RWPE1 (cell line): ENCODE results near the gene AUTS2.

Source experiments
- CTCF ChIA-PET: fragments of 350-600 bp; sonication (Branson Sonifier 250); formaldehyde crosslinking; extraction: SDS; loops from one replicate; lab custom pipeline; 2021; lab: Yijun Ruan, JAX
- POLR2A ChIA-PET: fragments of 400-600 bp; formaldehyde crosslinking; extraction: SDS; loops from one replicate; lab custom pipeline; 2020; ENCODE audit warnings: antibody characterized with exemption; ENCODE audit not compliant: low non-redundant PET; lab: Yijun Ruan, JAX
- DNase-seq: peaks from one replicate; pipeline ENCODE4 v3.0.0; 2012; ENCODE audit warnings: low spot score
- H3K27ac ChIP-seq: fragments of 450-650 bp; 2 replicates; pipeline ENCODE4 v1.5.1; 2017
- CTCF ChIP-seq: fragments of 450-650 bp; conservative IDR thresholded peaks from 2 replicates; pipeline ENCODE4 v1.5.1; 2017; ENCODE audit warnings: low read depth, mild to moderate bottlenecking

Gene AUTS2

GRCh38 chr7:70215491-70215890 is 617.2 kb downstream of the AUTS2 start:
- TF ChIP-seq CTCF: no peak
- DNase-seq: peak; percentile 21
- ChIA-PET CTCF (no interaction called here), POLR2A (interaction anchor here (0.6 kb wide), 1 partner anchor 303 kb away, joined by 3 read pairs; no protein-coding TSS in a partner anchor)
- H3K27ac ChIP-seq: no peak overlapping the region

- TF ChIP-seq CTCF: no peak
These were observed 619.3 kb downstream of the AUTS2 start for GRCh38 chr7:70217571-70217970.

GRCh38 chr7:70218006-70218405 is 619.7 kb downstream of the AUTS2 start:
- DNase-seq: no peak
- CTCF ChIA-PET: no interaction called here
- no peak overlapping the region for H3K27ac ChIP-seq
- TF ChIP-seq CTCF: no peak
- POLR2A ChIA-PET: no interaction called here

More at GRCh38 chr7:70217571-70217970, 619.3 kb downstream of the AUTS2 start:
- ChIA-PET POLR2A (no interaction called here), CTCF (interaction anchor here (0.6 kb wide), 1 partner anchor 20 kb away, joined by 3 read pairs; no protein-coding TSS in a partner anchor)
- no peak for DNase-seq
- H3K27ac ChIP-seq: no peak overlapping the region

- no peak for TF ChIP-seq CTCF
- DNase-seq: no peak
- ChIA-PET POLR2A (no interaction called here), CTCF (interaction anchor here (0.6 kb wide), 2 partner anchors 180 to 1039 kb away, joined by 3 read pairs; no protein-coding TSS in a partner anchor)
- no peak overlapping the region for H3K27ac ChIP-seq
These were observed 620.8 kb downstream of the AUTS2 start for GRCh38 chr7:70219061-70219460.

- TF ChIP-seq CTCF: no peak
- ChIA-PET POLR2A (no interaction called here), CTCF (no interaction called here)
- no peak overlapping the region for H3K27ac ChIP-seq
- no peak for DNase-seq
These were observed 631.0 kb downstream of the AUTS2 start for GRCh38 chr7:70229242-70229641.

- ChIA-PET POLR2A (no interaction called here), CTCF (interaction anchor here (0.6 kb wide), 1 partner anchor 294 kb away, joined by 5 read pairs; no protein-coding TSS in a partner anchor)
- TF ChIP-seq CTCF: no peak
- DNase-seq: no peak
- no peak overlapping the region for H3K27ac ChIP-seq
These were observed 632.5 kb downstream of the AUTS2 start for GRCh38 chr7:70230761-70231160.
